Daoy (cell line): Measurements from ENCODE around the gene XXYLT1. TPM values are rescaled to one million over a fixed set of nuclear protein-coding genes. Genes with fewer than 3 reads are reported as not detected.
"Not testable (repeated sequence)": the region's sequence is repeated elsewhere in the genome, so short reads cannot be mapped to it uniquely, and the experiment has no call there.

Experiments used
- DNase-seq: peaks from one replicate; pipeline ENCODE4 v3.0.0-alpha.2; 2015; ENCODE audit warnings: low read depth
- total RNA-seq: library from RNA; depleted of rRNA; stranded (reverse); fragments of >200 nt; shearing (Covaris generic); gene quantifications from 2 replicates; pipeline ENCODE4 v1.2.3, GENCODE V29; 2014

Gene XXYLT1
- total RNA-seq, 1 experiment from 2014 or later: 20.9 TPM

- no peak for DNase-seq
These were observed 157.9 kb downstream of the XXYLT1 start for GRCh38 chr3:195113048-195113447.

- DNase-seq: no peak
These were observed 158.6 kb downstream of the XXYLT1 start for GRCh38 chr3:195112361-195112791.

GRCh38 chr3:195111766-195112165, 159.2 kb downstream of the XXYLT1 start:
- no peak for DNase-seq

GRCh38 chr3:195111319-195111705, 159.6 kb downstream of the XXYLT1 start:
- no peak for DNase-seq

GRCh38 chr3:195110647-195111318, 160.2 kb downstream of the XXYLT1 start:
- no peak for DNase-seq

- no peak for DNase-seq
These were observed 161.8 kb downstream of the XXYLT1 start for GRCh38 chr3:195109098-195109657.

GRCh38 chr3:195107593-195107992, 163.4 kb downstream of the XXYLT1 start:
- no peak for DNase-seq

GRCh38 chr3:195107031-195107430, 163.9 kb downstream of the XXYLT1 start:
- not testable (repeated sequence) for DNase-seq

GRCh38 chr3:195106418-195106906, 164.5 kb downstream of the XXYLT1 start:
- peak; percentile 80 for DNase-seq

- no peak for DNase-seq
These were observed 165.0 kb downstream of the XXYLT1 start for GRCh38 chr3:195105841-195106417.

GRCh38 chr3:195105389-195105788, 165.6 kb downstream of the XXYLT1 start:
- peak; percentile 30 for DNase-seq

- no peak for DNase-seq
These were observed 166.6 kb downstream of the XXYLT1 start for GRCh38 chr3:195104340-195104739.

- DNase-seq: no peak
These were observed 167.3 kb downstream of the XXYLT1 start for GRCh38 chr3:195103623-195104022.

- peak; percentile 93 for DNase-seq
These were observed 168.1 kb downstream of the XXYLT1 start for GRCh38 chr3:195102609-195103467.

GRCh38 chr3:195101927-195102608, 168.9 kb downstream of the XXYLT1 start:
- no peak for DNase-seq

- peak; percentile 47 for DNase-seq
These were observed 169.9 kb downstream of the XXYLT1 start for GRCh38 chr3:195101001-195101583.

GRCh38 chr3:195099951-195100785, 170.8 kb downstream of the XXYLT1 start:
- no peak for DNase-seq

GRCh38 chr3:195098741-195099525, 172.0 kb downstream of the XXYLT1 start:
- DNase-seq: no peak
